Neutrophil (primary cell): Measurements from ENCODE around the gene AVL9.

ENCODE experiments used
- H3K27ac ChIP-seq: fragments of 200-600 bp; sonication (generic); 2 replicates; pipeline ENCODE4 v1.5.1; 2016; ENCODE audit warnings: mild to moderate bottlenecking, moderate library complexity
- H3K27me3 ChIP-seq: fragments of 200-600 bp; sonication (generic); 2 replicates; pipeline ENCODE4 v1.6.0; 2016; ENCODE audit warnings: mild to moderate bottlenecking
- H3K36me3 ChIP-seq: fragments of 200-600 bp; sonication (generic); 2 replicates; pipeline ENCODE4 v1.5.1; 2017
- H3K4me1 ChIP-seq, 2 experiments: fragments of 200-600 bp in 1 of 2; sonication (generic) in 1 of 2; 1 replicate in 1 of 2; 2 replicates in 1 of 2; pipeline versions ENCODE4 v1.5.1 to v1.6.1; 2013 to 2016; ENCODE audit warnings: low read depth in 1 of 2, low read length in 1 of 2, mild to moderate bottlenecking in 1 of 2, moderate library complexity in 1 of 2; ENCODE audit not compliant: control insufficient read depth in 1 of 2, insufficient read depth in 1 of 2
- H3K4me3 ChIP-seq, 2 experiments: fragments of 200-600 bp in 1 of 2; sonication (generic) in 1 of 2; 1 replicate in 1 of 2; 2 replicates in 1 of 2; pipeline ENCODE4 v1.5.1; 2013 to 2016; ENCODE audit warnings: low read depth in 1 of 2, low read length in 1 of 2, mild to moderate bottlenecking in 1 of 2, moderate library complexity in 1 of 2
- H3K9me3 ChIP-seq: fragments of 200-600 bp; sonication (generic); 2 replicates; pipeline ENCODE4 v1.5.1; 2016
- CTCF ChIP-seq: fragments of 200-600 bp; sonication (generic); IDR thresholded peaks from 2 replicates; pipeline ENCODE4 v1.5.1; 2016; ENCODE audit warnings: antibody characterized with exemption

AVL9 gene

GRCh38 chr7:32579776-32580175, 84.5 kb downstream of the AVL9 start:
- Histone ChIP-seq H3K36me3 (peaks cover 95% of the 10 kb centered on the region), H3K9me3 (no peaks in the 10 kb centered on the region), H3K4me1 (peaks cover 6% of the 10 kb centered on the region in 2 experiments), H3K27ac (peak overlapping the region; percentile 32), H3K4me3 (no peak overlapping the region), H3K27me3 (no peaks in the 10 kb centered on the region)
- TF ChIP-seq CTCF: no peak

GRCh38 chr7:32580646-32581045, 85.4 kb downstream of the AVL9 start:
- Histone ChIP-seq H3K27ac (peak overlapping the region; percentile 32), H3K9me3 (no peaks in the 10 kb centered on the region), H3K27me3 (no peaks in the 10 kb centered on the region), H3K4me3 (no peak overlapping the region), H3K4me1 (peaks cover 6% of the 10 kb centered on the region in 2 experiments), H3K36me3 (peaks cover 95% of the 10 kb centered on the region)
- TF ChIP-seq CTCF: no peak

- Histone ChIP-seq H3K27me3 (no peaks in the 10 kb centered on the region), H3K27ac (peak overlapping the region; percentile 46), H3K9me3 (no peaks in the 10 kb centered on the region), H3K4me1 (peaks cover 12 to 15% of the 10 kb centered on the region in 2 experiments), H3K4me3 (no peak overlapping the region), H3K36me3 (peaks cover 95% of the 10 kb centered on the region)
- no peak for TF ChIP-seq CTCF
Measured at GRCh38 chr7:32582036-32582435, 86.7 kb downstream of the AVL9 start.

- peaks cover 90% of the 10 kb centered on the region for H3K36me3 ChIP-seq
- H3K4me3 ChIP-seq: no peak overlapping the region
- no peaks in the 10 kb centered on the region for H3K27me3 ChIP-seq
- H3K27ac ChIP-seq: no peak overlapping the region
- no peak for TF ChIP-seq CTCF
- H3K4me1 ChIP-seq: peaks cover 12 to 15% of the 10 kb centered on the region in 2 experiments
- H3K9me3 ChIP-seq: no peaks in the 10 kb centered on the region
Measured at GRCh38 chr7:32583791-32584190, 88.5 kb downstream of the AVL9 start.

GRCh38 chr7:32586291-32587221, 91.3 kb downstream of the AVL9 start:
- Histone ChIP-seq H3K27me3 (no peaks in the 10 kb centered on the region), H3K9me3 (no peaks in the 10 kb centered on the region), H3K4me3 (no peak overlapping the region), H3K36me3 (peaks cover 90% of the 10 kb centered on the region), H3K27ac (peak overlapping the region; percentile 56), H3K4me1 (peaks cover 6 to 9% of the 10 kb centered on the region in 2 experiments)
- no peak for TF ChIP-seq CTCF
